Progenitor cell of endocrine pancreas (in vitro differentiated cells): Measurements from ENCODE around the gene IL18R1. TPM values are rescaled to one million over a fixed set of nuclear protein-coding genes. Genes with fewer than 3 reads are reported as not detected.
A peak's percentile ranks its signal among the peaks of the same experiment; 100 is the strongest.

ENCODE experiments used
- DNase-seq: peaks from one replicate; pipeline ENCODE4 v3.0.0; 2021; ENCODE audit warnings: low spot score; ENCODE audit not compliant: unreplicated experiment
- H3K27ac Mint-ChIP-seq: 2 replicates; pipeline ENCODE4 v1.8.0; 2021; ENCODE audit warnings: mild to moderate bottlenecking, moderate library complexity, mixed read lengths
- H3K27me3 Mint-ChIP-seq: 2 replicates; pipeline ENCODE4 v1.8.0; 2021; ENCODE audit warnings: mixed read lengths
- H3K36me3 Mint-ChIP-seq: 2 replicates; pipeline ENCODE4 v1.8.0; 2022; ENCODE audit warnings: mixed read lengths; ENCODE audit not compliant: insufficient read depth
- H3K4me1 Mint-ChIP-seq: 2 replicates; pipeline ENCODE4 v1.8.0; 2021; ENCODE audit warnings: low read depth, mixed read lengths
- H3K4me3 Mint-ChIP-seq: 2 replicates; pipeline ENCODE4 v1.8.0; 2021; ENCODE audit warnings: low read depth, mild to moderate bottlenecking, moderate library complexity, mixed read lengths
- H3K9me3 Mint-ChIP-seq: 2 replicates; pipeline ENCODE4 v1.8.0; 2021; ENCODE audit warnings: low read depth, mixed read lengths
- CTCF ChIP-seq: fragments of 200-600 bp; sonication (generic); IDR thresholded peaks from one replicate; pipeline ENCODE4 v1.5.0; 2021; ENCODE audit warnings: antibody characterized with exemption, mild to moderate bottlenecking; ENCODE audit not compliant: unreplicated experiment
- long read RNA-seq: library from polyadenylated mRNA; unstranded; transcript quantifications from one replicate; pipeline ENCODE4 v2.0.0, GENCODE V29; 2020
- total RNA-seq: library from RNA; stranded (reverse); gene quantifications from 2 replicates; pipeline ENCODE4 v1.2.1, GENCODE V29; 2021

IL18R1 gene
- 0.13 and 0.22 TPM in 2 replicates for total RNA-seq
- long read RNA-seq = 0 reads

GRCh38 chr2:102355526-102356380 is at the start of gene IL18R1:
IL18R1 (plus strand) TSS chr2:102355796; CDS start chr2:102362661, 6,865 bp downstream.
- peak within 1 kb of the TSS; percentile 78 for H3K4me3 Mint-ChIP-seq
- peak; percentile 68 for DNase-seq
- H3K36me3 Mint-ChIP-seq = no peaks in the 10 kb centered on the region
- peak; percentile 89 for TF ChIP-seq CTCF
- H3K27me3 Mint-ChIP-seq = peaks cover 36% of the 10 kb centered on the region
- peak within 1 kb of the TSS; percentile 56 for H3K27ac Mint-ChIP-seq
- H3K9me3 Mint-ChIP-seq = no peaks in the 10 kb centered on the region
- peaks cover 4% of the 10 kb centered on the region for H3K4me1 Mint-ChIP-seq

- Mint-ChIP-seq H3K27me3 (peaks cover 4% of the 10 kb centered on the region), H3K36me3 (no peaks in the 10 kb centered on the region), H3K27ac (no peak overlapping the region), H3K4me1 (peaks cover under 1% of the 10 kb centered on the region), H3K4me3 (no peak overlapping the region), H3K9me3 (no peaks in the 10 kb centered on the region)
- DNase-seq = no peak
- no peak for TF ChIP-seq CTCF
Measured at GRCh38 chr2:102306125-102306524, 49.5 kb upstream of the IL18R1 start.

GRCh38 chr2:102310964-102311640 is 44.5 kb upstream of the IL18R1 start, which contains the start of gene IL1RL1:
IL1RL1 (plus strand) TSS chr2:102311563; CDS start chr2:102338265, 26,702 bp downstream.
- Mint-ChIP-seq H3K4me3 (no peak within 1 kb of the TSS), H3K4me1 (peaks cover 6% of the 10 kb centered on the region), H3K9me3 (no peaks in the 10 kb centered on the region), H3K27ac (no peak within 1 kb of the TSS), H3K36me3 (no peaks in the 10 kb centered on the region), H3K27me3 (no peaks in the 10 kb centered on the region)
- no peak for DNase-seq
- no peak for TF ChIP-seq CTCF

- no peak for DNase-seq
- no peak overlapping the region for H3K4me3 Mint-ChIP-seq
- H3K36me3 Mint-ChIP-seq = no peaks in the 10 kb centered on the region
- H3K4me1 Mint-ChIP-seq = peaks cover 6% of the 10 kb centered on the region
- no peak overlapping the region for H3K27ac Mint-ChIP-seq
- no peak for TF ChIP-seq CTCF
- no peaks in the 10 kb centered on the region for H3K9me3 Mint-ChIP-seq
- H3K27me3 Mint-ChIP-seq = no peaks in the 10 kb centered on the region
Measured at GRCh38 chr2:102313025-102313424, 42.6 kb upstream of the IL18R1 start.

GRCh38 chr2:102313471-102313870 is 42.1 kb upstream of the IL18R1 start:
- Mint-ChIP-seq H3K4me3 (no peak overlapping the region), H3K4me1 (peaks cover 6% of the 10 kb centered on the region), H3K9me3 (no peaks in the 10 kb centered on the region), H3K36me3 (no peaks in the 10 kb centered on the region), H3K27me3 (no peaks in the 10 kb centered on the region), H3K27ac (no peak overlapping the region)
- DNase-seq = no peak
- no peak for TF ChIP-seq CTCF
